H9 (cell line): ENCODE measurements around the gene MLKL. TPM values are rescaled to one million over a fixed set of nuclear protein-coding genes. Genes with fewer than 3 reads are reported as not detected.
"Not testable (repeated sequence)": the region's sequence is repeated elsewhere in the genome, so short reads cannot be mapped to it uniquely, and the experiment has no call there.

Experiments used
- DNase-seq: peaks from one replicate; pipeline ENCODE4 v3.0.0-alpha.2; 2017
- H2AFZ ChIP-seq: one replicate; pipeline ENCODE4 v1.6.1; 2013; ENCODE audit warnings: mild to moderate bottlenecking, low read length, control low read depth, moderate library complexity
- H2AK5ac ChIP-seq: 2 replicates; pipeline ENCODE4 v1.6.1; 2013; ENCODE audit warnings: low read length, control low read depth, mixed read lengths; ENCODE audit not compliant: insufficient read length
- H2BK120ac ChIP-seq: one replicate; pipeline ENCODE4 v1.6.1; 2013; ENCODE audit warnings: low read depth, mild to moderate bottlenecking, low read length, control low read depth, inconsistent platforms; ENCODE audit not compliant: poor library complexity, severe bottlenecking
- H2BK12ac ChIP-seq: 2 replicates; pipeline ENCODE4 v1.6.1; 2013; ENCODE audit warnings: low read length, control low read depth, mixed read lengths, low read depth; ENCODE audit not compliant: insufficient read length
- H2BK15ac ChIP-seq: 2 replicates; pipeline ENCODE4 v1.6.1; 2013; ENCODE audit warnings: low read depth, low read length, control low read depth
- H2BK20ac ChIP-seq: one replicate; pipeline ENCODE4 v1.6.1; 2013; ENCODE audit warnings: low read depth, mild to moderate bottlenecking, low read length, control low read depth, inconsistent platforms; ENCODE audit not compliant: poor library complexity, severe bottlenecking
- H2BK5ac ChIP-seq: 2 replicates; pipeline ENCODE4 v1.6.1; 2013; ENCODE audit warnings: low read length, control low read depth, mixed read lengths; ENCODE audit not compliant: insufficient read length
- H3K14ac ChIP-seq: 2 replicates; pipeline ENCODE4 v1.6.1; 2013; ENCODE audit warnings: low read length, control low read depth; ENCODE audit not compliant: insufficient read depth
- H3K18ac ChIP-seq: 2 replicates; pipeline ENCODE4 v1.6.1; 2013; ENCODE audit warnings: low read depth, mild to moderate bottlenecking, mixed read lengths, low read length, control low read depth; ENCODE audit not compliant: insufficient read length
- H3K23ac ChIP-seq: 2 replicates; pipeline ENCODE4 v1.6.1; 2013; ENCODE audit warnings: low read length, control low read depth, mixed read lengths, low read depth; ENCODE audit not compliant: insufficient read length
- H3K23me2 ChIP-seq: 2 replicates; pipeline ENCODE4 v1.6.1; 2013; ENCODE audit warnings: low read depth, mild to moderate bottlenecking, mixed read lengths, low read length, control low read depth; ENCODE audit not compliant: insufficient read length, poor library complexity, severe bottlenecking
- H3K27ac ChIP-seq: 2 replicates; pipeline ENCODE4 v1.5.1; 2013; ENCODE audit warnings: low read length, control low read depth, mixed read lengths, low read depth; ENCODE audit not compliant: insufficient read length
- H3K27me3 ChIP-seq: 2 replicates; pipeline ENCODE4 v1.6.1; 2013; ENCODE audit warnings: low read length, control low read depth, inconsistent platforms; ENCODE audit not compliant: insufficient read depth
- H3K4ac ChIP-seq: 2 replicates; pipeline ENCODE4 v1.6.1; 2013; ENCODE audit warnings: low read depth, mild to moderate bottlenecking, control low read depth, inconsistent platforms, low read length, moderate library complexity
- H3K4me1 ChIP-seq: 2 replicates; pipeline ENCODE4 v1.6.1; 2013; ENCODE audit warnings: low read length, control low read depth, inconsistent platforms; ENCODE audit not compliant: insufficient read depth
- H3K4me2 ChIP-seq: 2 replicates; pipeline ENCODE4 v1.6.1; 2013; ENCODE audit warnings: low read length, control low read depth, mixed read lengths; ENCODE audit not compliant: insufficient read length, insufficient read depth
- H3K56ac ChIP-seq: 2 replicates; pipeline ENCODE4 v1.6.1; 2013; ENCODE audit warnings: low read depth, mild to moderate bottlenecking, mixed read lengths, low read length, control low read depth; ENCODE audit not compliant: insufficient read length
- H3K79me1 ChIP-seq: 2 replicates; pipeline ENCODE4 v1.6.1; 2013; ENCODE audit warnings: low read depth, mild to moderate bottlenecking, moderate library complexity, low read length, control low read depth, inconsistent platforms; ENCODE audit not compliant: insufficient read depth, poor library complexity, severe bottlenecking
- H3K79me2 ChIP-seq: 2 replicates; pipeline ENCODE4 v1.6.1; 2013; ENCODE audit warnings: low read length, control low read depth, inconsistent platforms; ENCODE audit not compliant: insufficient read depth
- H3K9ac ChIP-seq: 2 replicates; pipeline ENCODE4 v1.6.1; 2013; ENCODE audit warnings: low read length, control low read depth, mixed read lengths; ENCODE audit not compliant: insufficient read length; ENCODE audit errors: extremely low read depth
- H3K9me3 ChIP-seq: one replicate; pipeline ENCODE4 v1.6.1; 2013; ENCODE audit warnings: low read depth, low read length, inconsistent platforms; ENCODE audit not compliant: control insufficient read depth
- H3T11ph ChIP-seq: one replicate; pipeline ENCODE4 v1.6.1; 2013; ENCODE audit warnings: mild to moderate bottlenecking, low read length, control low read depth, inconsistent platforms
- H4K20me1 ChIP-seq: one replicate; pipeline ENCODE4 v1.6.1; 2013; ENCODE audit not compliant: control insufficient read depth, insufficient read length, insufficient read depth
- H4K5ac ChIP-seq: 2 replicates; pipeline ENCODE4 v1.6.1; 2013; ENCODE audit warnings: low read depth, mild to moderate bottlenecking, mixed read lengths, low read length, control low read depth; ENCODE audit not compliant: insufficient read length
- H4K8ac ChIP-seq: replicated peaks from 2 replicates; pipeline ENCODE4 v1.6.1; 2013; ENCODE audit warnings: low read length, control low read depth, mixed read lengths, low read depth; ENCODE audit not compliant: insufficient read length
- H4K91ac ChIP-seq: 2 replicates; pipeline ENCODE4 v1.6.1; 2013; ENCODE audit warnings: low read depth, mild to moderate bottlenecking, moderate library complexity, mixed read lengths, low read length, control low read depth; ENCODE audit not compliant: insufficient read length
- H3K27ac Mint-ChIP-seq, 3 experiments: 2 replicates in 2 of 3; 3 replicates in 1 of 3; pipeline ENCODE4 v1.8.0; 2020 to 2021; ENCODE audit warnings: mixed read lengths in 3 of 3, mild to moderate bottlenecking in 1 of 3, moderate library complexity in 1 of 3
- H3K27me3 Mint-ChIP-seq: 2 replicates; pipeline ENCODE4 v1.8.0; 2021; ENCODE audit warnings: low read depth, mild to moderate bottlenecking, moderate library complexity, mixed read lengths
- H3K36me3 Mint-ChIP-seq, 3 experiments: 2 replicates in 2 of 3; 3 replicates in 1 of 3; pipeline ENCODE4 v1.8.0; 2020 to 2021; ENCODE audit warnings: low read depth in 3 of 3, mixed read lengths in 3 of 3; ENCODE audit not compliant: insufficient read depth in 1 of 3
- H3K4me1 Mint-ChIP-seq, 2 experiments: 2 replicates each; pipeline ENCODE4 v1.8.0; 2020; ENCODE audit warnings: mixed read lengths in 2 of 2
- H3K4me3 Mint-ChIP-seq, 2 experiments: 2 replicates in 1 of 2; 3 replicates in 1 of 2; pipeline ENCODE4 v1.8.0; 2020 to 2021; ENCODE audit warnings: mild to moderate bottlenecking in 2 of 2, mixed read lengths in 2 of 2, moderate library complexity in 1 of 2
- H3K9me3 Mint-ChIP-seq, 2 experiments: 2 replicates in 1 of 2; 3 replicates in 1 of 2; pipeline ENCODE4 v1.8.0; 2020; ENCODE audit warnings: mild to moderate bottlenecking in 2 of 2, mixed read lengths in 2 of 2, moderate library complexity in 1 of 2
- CTCF ChIP-seq: fragments of 200-600 bp; sonication (generic); conservative IDR thresholded peaks from 3 replicates; pipeline ENCODE4 v1.8.0; 2021; ENCODE audit warnings: antibody characterized with exemption, mild to moderate bottlenecking
- WGBS: extraction: QIAGEN DNeasy Blood & Tissue Kit; methylation state at CpG from one replicate; pipeline ENCODE4 v1.1.7; 2013; ENCODE audit warnings: missing lambda C conversion rate, low lambda C conversion rate, mixed read lengths; ENCODE audit not compliant: insufficient read length; ENCODE audit errors: extremely low coverage; 5-methylcytosine and 5-hydroxymethylcytosine counted together
- total RNA-seq: library from RNA; stranded (reverse); gene quantifications from 2 replicates; pipeline ENCODE4 v1.2.1, GENCODE V29; 2021

Gene MLKL
- total RNA-seq, 1 experiment from 2014 or later: 0.37 TPM

GRCh38 chr16:74723256-74723655 is 22.6 kb upstream of the MLKL start:
- no peak overlapping the region for H4K91ac ChIP-seq
- H2AK5ac ChIP-seq: no peak overlapping the region
- H2AFZ ChIP-seq: no peak overlapping the region
- no peak overlapping the region for H3K14ac ChIP-seq
- TF ChIP-seq CTCF: no peak
- H3K56ac ChIP-seq: no peak overlapping the region
- H3K23ac ChIP-seq: no peak overlapping the region
- no peaks in the 10 kb centered on the region for H3K23me2 ChIP-seq
- no peaks in the 10 kb centered on the region for H4K20me1 ChIP-seq
- no peak overlapping the region for H2BK5ac ChIP-seq
- H2BK12ac ChIP-seq: no peak overlapping the region
- peaks cover 3 to 28% (median 7%) of the 10 kb centered on the region in 3 experiments; a peak in 5 of 7 replicates for H3K36me3 Mint-ChIP-seq
- no peak overlapping the region for H2BK15ac ChIP-seq
- H3K79me1 ChIP-seq: no peaks in the 10 kb centered on the region
- H3T11ph ChIP-seq: no peak overlapping the region
- peaks cover 5 to 6% of the 10 kb centered on the region in 2 experiments; a peak in 3 of 4 replicates for H3K4me1 Mint-ChIP-seq
- H3K27me3 Mint-ChIP-seq: no peaks in the 10 kb centered on the region; the same call in none of the 2 replicates
- no peak overlapping the region for H3K9ac ChIP-seq
- H4K5ac ChIP-seq: no peak overlapping the region
- no peak overlapping the region for H3K4me2 ChIP-seq
- no peak overlapping the region for H4K8ac ChIP-seq
- no peak overlapping the region for H3K27ac ChIP-seq
- H2BK20ac ChIP-seq: no peak overlapping the region
- H2BK120ac ChIP-seq: no peak overlapping the region
- no CpG with 5 or more reads among the region's 7 CpGs for WGBS
- peak overlapping the region in 1 of 3 experiments; percentile 66; a peak in 1 of 7 replicates for H3K27ac Mint-ChIP-seq
- no peak for DNase-seq
- H3K9me3 ChIP-seq: no peaks in the 10 kb centered on the region
- H3K4ac ChIP-seq: no peak overlapping the region
- H3K18ac ChIP-seq: no peak overlapping the region
- H3K9me3 Mint-ChIP-seq: peaks cover 11% of the 10 kb centered on the region in 2 experiments
- H3K4me3 Mint-ChIP-seq: no peak overlapping the region
- H3K4me1 ChIP-seq: no peaks in the 10 kb centered on the region; the same call in 1 of the 2 replicates
- no peaks in the 10 kb centered on the region for H3K27me3 ChIP-seq
- no peaks in the 10 kb centered on the region for H3K79me2 ChIP-seq

GRCh38 chr16:74722156-74722555 is 21.5 kb upstream of the MLKL start:
- H3K27ac Mint-ChIP-seq, H3K4me3 Mint-ChIP-seq: not testable (repeated sequence)

More at GRCh38 chr16:74722156-74722555, 21.5 kb upstream of the MLKL start:
- not testable (repeated sequence) for H2BK120ac ChIP-seq, H2AK5ac ChIP-seq, H3K27me3 Mint-ChIP-seq, H2BK15ac ChIP-seq, H3K79me2 ChIP-seq, H3K23me2 ChIP-seq, H3K18ac ChIP-seq, H3K27me3 ChIP-seq, H2AFZ ChIP-seq, H2BK12ac ChIP-seq, H3K9me3 Mint-ChIP-seq, H3T11ph ChIP-seq, H4K91ac ChIP-seq, H2BK5ac ChIP-seq, H3K56ac ChIP-seq, H3K27ac ChIP-seq, H3K9me3 ChIP-seq, H3K14ac ChIP-seq, H3K4me1 ChIP-seq, H3K23ac ChIP-seq, H3K9ac ChIP-seq, DNase-seq, H3K4ac ChIP-seq, H2BK20ac ChIP-seq, H3K4me2 ChIP-seq, H4K8ac ChIP-seq, H3K4me1 Mint-ChIP-seq, H3K79me1 ChIP-seq, H4K5ac ChIP-seq, H4K20me1 ChIP-seq
- no CpG with 5 or more reads among the region's 2 CpGs for WGBS
- peaks cover 3 to 26% (median 4%) of the 10 kb centered on the region in 3 experiments; a peak in 5 of 7 replicates for H3K36me3 Mint-ChIP-seq
